KMS-11 (cell line): ENCODE data around the gene ENPP7.

Source experiments
- H2AFZ ChIP-seq: fragments of 200-600 bp; sonication (generic); 2 replicates; pipeline ENCODE4 v1.6.1; 2016; ENCODE audit warnings: antibody characterized with exemption, mixed run types, low read depth
- H3K27ac ChIP-seq: fragments of 200-600 bp; sonication (generic); 2 replicates; pipeline ENCODE4 v1.6.1; 2016; ENCODE audit warnings: mild to moderate bottlenecking, mixed run types
- H3K27me3 ChIP-seq: fragments of 200-600 bp; sonication (generic); 2 replicates; pipeline ENCODE4 v1.6.1; 2017; ENCODE audit warnings: mild to moderate bottlenecking, low read depth, mixed run types, moderate library complexity; ENCODE audit not compliant: insufficient read depth
- H3K36me3 ChIP-seq: fragments of 200-600 bp; sonication (generic); 2 replicates; pipeline ENCODE4 v1.6.1; 2017; ENCODE audit warnings: mild to moderate bottlenecking, mixed run types; ENCODE audit not compliant: insufficient read depth
- H3K4me1 ChIP-seq: fragments of 200-600 bp; sonication (generic); 2 replicates; pipeline ENCODE4 v1.6.1; 2016; ENCODE audit warnings: mild to moderate bottlenecking, low read depth, mixed run types; ENCODE audit not compliant: poor library complexity, severe bottlenecking
- H3K4me2 ChIP-seq: fragments of 200-600 bp; sonication (generic); 2 replicates; pipeline ENCODE4 v1.7.0; 2016; ENCODE audit warnings: mild to moderate bottlenecking, mixed run types
- H3K4me3 ChIP-seq: fragments of 200-600 bp; sonication (generic); IDR thresholded peaks from 2 replicates; pipeline ENCODE4 v1.6.1; 2017; ENCODE audit warnings: low read depth, low read length, mixed read lengths; ENCODE audit not compliant: insufficient read depth
- H3K79me2 ChIP-seq: fragments of 200-600 bp; sonication (generic); 2 replicates; pipeline ENCODE4 v1.6.1; 2016; ENCODE audit warnings: low read depth, mixed run types; ENCODE audit not compliant: insufficient read depth
- H3K9ac ChIP-seq: fragments of 200-600 bp; sonication (generic); 2 replicates; pipeline ENCODE4 v1.6.1; 2016; ENCODE audit warnings: mild to moderate bottlenecking, mixed run types
- H4K20me1 ChIP-seq: fragments of 200-600 bp; sonication (generic); 2 replicates; pipeline ENCODE4 v1.6.1; 2016; ENCODE audit warnings: mild to moderate bottlenecking, mixed run types; ENCODE audit not compliant: insufficient read depth
- TF ChIP-seq, protein P1 (sequence below): fragments of 200-600 bp; sonication (generic); conservative IDR thresholded peaks from 2 replicates; pipeline ENCODE4 v1.6.1; 2017; ENCODE audit warnings: low read depth, mild to moderate bottlenecking, antibody characterized with exemption, low read length, moderate library complexity, mixed read lengths

The ENPP7 gene, protein sequence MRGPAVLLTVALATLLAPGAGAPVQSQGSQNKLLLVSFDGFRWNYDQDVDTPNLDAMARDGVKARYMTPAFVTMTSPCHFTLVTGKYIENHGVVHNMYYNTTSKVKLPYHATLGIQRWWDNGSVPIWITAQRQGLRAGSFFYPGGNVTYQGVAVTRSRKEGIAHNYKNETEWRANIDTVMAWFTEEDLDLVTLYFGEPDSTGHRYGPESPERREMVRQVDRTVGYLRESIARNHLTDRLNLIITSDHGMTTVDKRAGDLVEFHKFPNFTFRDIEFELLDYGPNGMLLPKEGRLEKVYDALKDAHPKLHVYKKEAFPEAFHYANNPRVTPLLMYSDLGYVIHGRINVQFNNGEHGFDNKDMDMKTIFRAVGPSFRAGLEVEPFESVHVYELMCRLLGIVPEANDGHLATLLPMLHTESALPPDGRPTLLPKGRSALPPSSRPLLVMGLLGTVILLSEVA

DNA sequence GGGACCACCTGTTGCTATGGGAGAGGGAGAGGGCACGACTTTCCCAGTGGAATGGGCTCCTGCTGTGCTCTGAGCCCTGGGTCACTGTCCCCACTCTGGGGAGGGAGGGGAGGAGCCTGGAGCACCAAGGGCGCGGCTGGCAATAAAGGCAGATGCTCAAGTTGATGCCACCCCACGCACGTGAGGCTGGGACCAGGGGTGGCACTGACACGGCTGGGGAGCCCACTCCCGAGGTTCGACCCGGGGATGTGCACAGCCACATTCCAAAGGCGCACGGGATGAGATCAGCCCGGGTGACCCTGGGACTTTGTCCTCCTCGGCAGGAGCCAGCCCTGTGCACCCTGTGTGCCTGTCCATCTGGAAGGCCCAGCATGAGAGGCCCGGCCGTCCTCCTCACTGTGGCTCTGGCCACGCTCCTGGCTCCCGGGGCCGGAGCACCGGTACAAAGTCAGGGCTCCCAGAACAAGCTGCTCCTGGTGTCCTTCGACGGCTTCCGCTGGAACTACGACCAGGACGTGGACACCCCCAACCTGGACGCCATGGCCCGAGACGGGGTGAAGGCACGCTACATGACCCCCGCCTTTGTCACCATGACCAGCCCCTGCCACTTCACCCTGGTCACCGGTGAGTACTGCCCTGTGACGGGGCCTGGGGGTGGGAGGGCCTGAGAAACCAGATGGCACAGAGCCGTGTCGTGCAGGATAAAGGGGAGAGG, at the start of gene ENPP7:
Gene ENPP7, plus strand, starts transcription at position 175 of the 715 bp plus-strand sequence. Its CDS starts 197 bp downstream, at position 372.
- H3K4me2 ChIP-seq = no peak within 1 kb of the TSS
- H2AFZ ChIP-seq = no peak within 1 kb of the TSS
- no peaks in the 10 kb centered on the region for H4K20me1 ChIP-seq
- H3K4me1 ChIP-seq = peaks cover 9% of the 10 kb centered on the region
- H3K36me3 ChIP-seq = no peaks in the 10 kb centered on the region
- H3K79me2 ChIP-seq = no peaks in the 10 kb centered on the region
- H3K4me3 ChIP-seq = no peak within 1 kb of the TSS
- no peak within 1 kb of the TSS for H3K27ac ChIP-seq
- H3K9ac ChIP-seq = no peak within 1 kb of the TSS
- peaks cover 18% of the 10 kb centered on the region; the same call in 1 of the 2 replicates for H3K27me3 ChIP-seq
- TF ChIP-seq, protein P1, sequence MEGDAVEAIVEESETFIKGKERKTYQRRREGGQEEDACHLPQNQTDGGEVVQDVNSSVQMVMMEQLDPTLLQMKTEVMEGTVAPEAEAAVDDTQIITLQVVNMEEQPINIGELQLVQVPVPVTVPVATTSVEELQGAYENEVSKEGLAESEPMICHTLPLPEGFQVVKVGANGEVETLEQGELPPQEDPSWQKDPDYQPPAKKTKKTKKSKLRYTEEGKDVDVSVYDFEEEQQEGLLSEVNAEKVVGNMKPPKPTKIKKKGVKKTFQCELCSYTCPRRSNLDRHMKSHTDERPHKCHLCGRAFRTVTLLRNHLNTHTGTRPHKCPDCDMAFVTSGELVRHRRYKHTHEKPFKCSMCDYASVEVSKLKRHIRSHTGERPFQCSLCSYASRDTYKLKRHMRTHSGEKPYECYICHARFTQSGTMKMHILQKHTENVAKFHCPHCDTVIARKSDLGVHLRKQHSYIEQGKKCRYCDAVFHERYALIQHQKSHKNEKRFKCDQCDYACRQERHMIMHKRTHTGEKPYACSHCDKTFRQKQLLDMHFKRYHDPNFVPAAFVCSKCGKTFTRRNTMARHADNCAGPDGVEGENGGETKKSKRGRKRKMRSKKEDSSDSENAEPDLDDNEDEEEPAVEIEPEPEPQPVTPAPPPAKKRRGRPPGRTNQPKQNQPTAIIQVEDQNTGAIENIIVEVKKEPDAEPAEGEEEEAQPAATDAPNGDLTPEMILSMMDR = no peak

DNA sequence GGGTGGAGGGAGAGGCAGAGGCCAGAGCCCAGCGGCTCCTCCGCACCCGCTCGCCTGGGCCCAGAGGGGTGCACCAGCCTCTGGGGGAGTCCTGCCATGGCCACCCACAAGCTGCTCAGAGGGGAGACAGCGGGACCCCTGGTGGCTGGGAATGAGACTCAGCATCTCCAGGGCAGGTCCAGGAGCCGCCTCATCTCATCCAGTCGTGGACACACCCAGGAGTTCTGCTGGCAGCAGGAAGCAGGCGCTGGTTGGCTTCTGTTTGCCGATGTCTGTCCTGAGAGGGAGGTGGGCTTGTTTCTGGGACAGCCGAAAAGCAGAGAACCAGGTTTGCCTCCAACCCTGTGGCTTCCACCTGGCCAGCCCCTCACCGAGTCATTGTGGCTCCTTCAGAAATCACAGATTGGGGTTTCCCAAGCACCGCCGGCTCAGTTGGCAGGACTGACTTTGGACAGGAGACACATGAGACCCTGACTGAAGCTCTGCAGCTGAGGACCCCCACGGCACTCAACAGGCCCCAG, 49.6 kb upstream of the ENPP7 start:
- Histone ChIP-seq H3K27ac (no peak overlapping the region), H4K20me1 (no peaks in the 10 kb centered on the region), H3K79me2 (no peaks in the 10 kb centered on the region), H2AFZ (no peak overlapping the region), H3K4me1 (no peaks in the 10 kb centered on the region), H3K9ac (no peak overlapping the region), H3K27me3 (peaks cover 96% of the 10 kb centered on the region), H3K4me2 (no peak overlapping the region), H3K36me3 (no peaks in the 10 kb centered on the region), H3K4me3 (no peak overlapping the region)
- TF ChIP-seq, protein P1 = no peak

DNA sequence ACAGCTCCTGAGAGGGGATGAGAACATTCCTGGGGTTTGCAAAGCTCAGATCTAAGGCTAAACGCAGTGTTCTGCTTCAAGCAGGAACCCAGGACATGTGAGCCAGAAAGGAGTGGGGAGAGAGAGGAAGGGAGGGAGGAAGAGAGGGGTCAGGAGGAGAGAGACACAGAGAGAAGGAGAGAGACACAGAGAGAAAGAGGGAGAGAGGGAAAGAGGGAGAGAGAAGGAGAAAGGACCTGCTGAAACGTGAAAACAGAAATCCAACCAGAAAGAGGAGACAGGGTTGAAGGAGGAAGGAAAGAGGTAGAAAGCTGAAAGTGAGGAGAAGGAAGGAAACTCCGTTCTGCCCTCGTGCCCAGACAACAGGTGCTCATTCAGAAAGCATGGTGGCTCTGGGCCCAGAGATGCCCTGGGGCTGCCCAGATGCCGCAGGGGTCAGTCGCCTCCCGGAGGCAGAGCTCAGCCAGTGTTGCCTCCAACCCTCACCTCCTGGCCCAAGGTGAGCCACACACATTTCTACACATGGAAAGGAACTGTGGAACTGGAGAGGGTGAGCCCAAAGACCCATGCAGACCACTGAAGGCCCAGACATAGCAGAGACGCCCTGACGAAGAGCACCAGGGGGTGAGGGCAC, 49.0 kb upstream of the ENPP7 start:
- Histone ChIP-seq H4K20me1 (no peaks in the 10 kb centered on the region), H3K79me2 (no peaks in the 10 kb centered on the region), H3K4me2 (no peak overlapping the region), H3K27ac (no peak overlapping the region), H2AFZ (no peak overlapping the region), H3K9ac (no peak overlapping the region), H3K36me3 (no peaks in the 10 kb centered on the region), H3K27me3 (peaks cover 96% of the 10 kb centered on the region), H3K4me3 (no peak overlapping the region), H3K4me1 (no peaks in the 10 kb centered on the region)
- TF ChIP-seq, protein P1 = no peak

DNA sequence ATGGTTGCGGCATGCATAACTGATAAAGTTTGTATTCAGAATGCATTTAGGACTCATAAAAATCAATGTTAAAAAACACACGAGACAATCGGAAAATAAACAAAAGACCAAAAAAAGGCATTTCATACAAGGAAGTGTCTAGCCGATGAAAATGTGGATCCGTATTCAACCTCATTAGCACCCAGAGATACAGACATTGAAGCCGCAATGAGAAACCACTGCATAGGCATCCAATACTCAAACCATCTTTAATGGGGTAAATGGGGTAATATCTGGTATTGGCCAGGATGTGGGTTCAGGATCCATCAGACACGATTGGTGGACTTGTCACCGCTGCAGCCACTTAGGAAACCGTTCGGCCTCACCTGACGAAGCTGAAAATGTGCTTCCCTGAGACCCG, 47.4 kb upstream of the ENPP7 start:
- Histone ChIP-seq H3K79me2 (no peaks in the 10 kb centered on the region), H2AFZ (no peak overlapping the region), H3K36me3 (no peaks in the 10 kb centered on the region), H3K27me3 (peaks cover 94% of the 10 kb centered on the region), H3K4me2 (no peak overlapping the region), H3K9ac (no peak overlapping the region), H3K4me1 (no peaks in the 10 kb centered on the region), H4K20me1 (no peaks in the 10 kb centered on the region), H3K27ac (no peak overlapping the region), H3K4me3 (no peak overlapping the region)
- TF ChIP-seq, protein P1 = no peak
